KMS-11 (cell line): Measurements from ENCODE around the gene AKAP5.

Experiments used
- H2AFZ ChIP-seq: fragments of 200-600 bp; sonication (generic); 2 replicates; pipeline ENCODE4 v1.6.1; 2016; ENCODE audit warnings: antibody characterized with exemption, mixed run types, low read depth
- H3K27ac ChIP-seq: fragments of 200-600 bp; sonication (generic); 2 replicates; pipeline ENCODE4 v1.6.1; 2016; ENCODE audit warnings: mild to moderate bottlenecking, mixed run types
- H3K27me3 ChIP-seq: fragments of 200-600 bp; sonication (generic); 2 replicates; pipeline ENCODE4 v1.6.1; 2017; ENCODE audit warnings: mild to moderate bottlenecking, low read depth, mixed run types, moderate library complexity; ENCODE audit not compliant: insufficient read depth
- H3K36me3 ChIP-seq: fragments of 200-600 bp; sonication (generic); 2 replicates; pipeline ENCODE4 v1.6.1; 2017; ENCODE audit warnings: mild to moderate bottlenecking, mixed run types; ENCODE audit not compliant: insufficient read depth
- H3K4me1 ChIP-seq: fragments of 200-600 bp; sonication (generic); 2 replicates; pipeline ENCODE4 v1.6.1; 2016; ENCODE audit warnings: mild to moderate bottlenecking, low read depth, mixed run types; ENCODE audit not compliant: poor library complexity, severe bottlenecking
- H3K4me2 ChIP-seq: fragments of 200-600 bp; sonication (generic); 2 replicates; pipeline ENCODE4 v1.7.0; 2016; ENCODE audit warnings: mild to moderate bottlenecking, mixed run types
- H3K4me3 ChIP-seq: fragments of 200-600 bp; sonication (generic); IDR thresholded peaks from 2 replicates; pipeline ENCODE4 v1.6.1; 2017; ENCODE audit warnings: low read depth, low read length, mixed read lengths; ENCODE audit not compliant: insufficient read depth
- H3K79me2 ChIP-seq: fragments of 200-600 bp; sonication (generic); 2 replicates; pipeline ENCODE4 v1.6.1; 2016; ENCODE audit warnings: low read depth, mixed run types; ENCODE audit not compliant: insufficient read depth
- H3K9ac ChIP-seq: fragments of 200-600 bp; sonication (generic); 2 replicates; pipeline ENCODE4 v1.6.1; 2016; ENCODE audit warnings: mild to moderate bottlenecking, mixed run types
- H4K20me1 ChIP-seq: fragments of 200-600 bp; sonication (generic); 2 replicates; pipeline ENCODE4 v1.6.1; 2016; ENCODE audit warnings: mild to moderate bottlenecking, mixed run types; ENCODE audit not compliant: insufficient read depth
- CTCF ChIP-seq: fragments of 200-600 bp; sonication (generic); conservative IDR thresholded peaks from 2 replicates; pipeline ENCODE4 v1.6.1; 2017; ENCODE audit warnings: low read depth, mild to moderate bottlenecking, antibody characterized with exemption, low read length, moderate library complexity, mixed read lengths

Gene AKAP5

GRCh38 chr14:64423987-64424386, 41.3 kb upstream of the AKAP5 start:
- H3K36me3 ChIP-seq: no peaks in the 10 kb centered on the region
- no peak overlapping the region for H2AFZ ChIP-seq
- H3K27me3 ChIP-seq: no peaks in the 10 kb centered on the region
- no peak overlapping the region for H3K9ac ChIP-seq
- no peaks in the 10 kb centered on the region for H3K79me2 ChIP-seq
- no peak for TF ChIP-seq CTCF
- no peak overlapping the region for H3K4me3 ChIP-seq
- no peaks in the 10 kb centered on the region for H4K20me1 ChIP-seq
- H3K4me2 ChIP-seq: no peak overlapping the region
- no peak overlapping the region for H3K27ac ChIP-seq
- peaks cover 11% of the 10 kb centered on the region for H3K4me1 ChIP-seq

- Histone ChIP-seq H3K4me2 (no peak overlapping the region), H4K20me1 (no peaks in the 10 kb centered on the region), H3K9ac (no peak overlapping the region), H3K79me2 (no peaks in the 10 kb centered on the region), H2AFZ (no peak overlapping the region), H3K36me3 (no peaks in the 10 kb centered on the region), H3K27ac (no peak overlapping the region), H3K4me1 (peaks cover 9% of the 10 kb centered on the region), H3K27me3 (no peaks in the 10 kb centered on the region), H3K4me3 (no peak overlapping the region)
- no peak for TF ChIP-seq CTCF
These were observed 30.8 kb upstream of the AKAP5 start for GRCh38 chr14:64434528-64434927.

GRCh38 chr14:64438181-64438841, 27.0 kb upstream of the AKAP5 start:
- H3K4me3 ChIP-seq: no peak overlapping the region
- TF ChIP-seq CTCF: no peak
- no peak overlapping the region for H3K27ac ChIP-seq
- H3K4me1 ChIP-seq: peaks cover 9% of the 10 kb centered on the region
- no peaks in the 10 kb centered on the region for H3K27me3 ChIP-seq
- H3K9ac ChIP-seq: no peak overlapping the region
- H3K4me2 ChIP-seq: no peak overlapping the region
- no peaks in the 10 kb centered on the region for H3K79me2 ChIP-seq
- no peaks in the 10 kb centered on the region for H3K36me3 ChIP-seq
- H4K20me1 ChIP-seq: no peaks in the 10 kb centered on the region
- H2AFZ ChIP-seq: no peak overlapping the region

- Histone ChIP-seq H3K4me1 (peaks cover 13% of the 10 kb centered on the region), H3K4me2 (no peak overlapping the region), H3K27ac (no peak overlapping the region), H3K79me2 (no peaks in the 10 kb centered on the region), H3K4me3 (no peak overlapping the region), H3K36me3 (no peaks in the 10 kb centered on the region), H4K20me1 (no peaks in the 10 kb centered on the region), H2AFZ (no peak overlapping the region), H3K9ac (no peak overlapping the region), H3K27me3 (no peaks in the 10 kb centered on the region)
- no peak for TF ChIP-seq CTCF
These were observed 26.2 kb upstream of the AKAP5 start for GRCh38 chr14:64439141-64439540.
